Ishikawa (cell line): ENCODE measurements around the gene OR11G2.

Experiments
- CEBPB ChIP-seq: IDR thresholded peaks from 2 replicates; pipeline ENCODE4 v1.6.1; 2012
- CREB1 ChIP-seq: IDR thresholded peaks from 2 replicates; pipeline ENCODE4 v1.6.1; 2012; ENCODE audit warnings: low read depth
- EGR1 ChIP-seq: IDR thresholded peaks from 2 replicates; pipeline ENCODE4 v1.6.1; 2012
- EP300 ChIP-seq: IDR thresholded peaks from 2 replicates; pipeline ENCODE4 v1.6.1; 2012; ENCODE audit warnings: borderline replicate concordance
- FOXM1 ChIP-seq: IDR thresholded peaks from 2 replicates; pipeline ENCODE4 v1.6.1; 2012; ENCODE audit warnings: low read depth, borderline replicate concordance
- NFIC ChIP-seq: IDR thresholded peaks from 2 replicates; pipeline ENCODE4 v1.6.1; 2012
- RAD21 ChIP-seq: IDR thresholded peaks from 2 replicates; pipeline ENCODE4 v1.6.1; 2012; ENCODE audit warnings: low read depth
- TAF1 ChIP-seq: IDR thresholded peaks from 2 replicates; pipeline ENCODE4 v1.6.1; 2012; ENCODE audit warnings: low read depth, mild to moderate bottlenecking
- TCF12 ChIP-seq: IDR thresholded peaks from 2 replicates; pipeline ENCODE4 v1.6.1; 2012; ENCODE audit warnings: low read depth
- TEAD4 ChIP-seq: IDR thresholded peaks from 2 replicates; pipeline ENCODE4 v1.6.1; 2012
- YY1 ChIP-seq: IDR thresholded peaks from 2 replicates; pipeline ENCODE4 v1.6.1; 2012; ENCODE audit warnings: low read depth
- ZBTB7A ChIP-seq: IDR thresholded peaks from 2 replicates; pipeline ENCODE4 v1.6.1; 2012; ENCODE audit warnings: low read depth
- TF ChIP-seq, protein P1 (sequence below): IDR thresholded peaks from 2 replicates; pipeline ENCODE4 v1.6.1; 2012
- TF ChIP-seq, protein P2 (sequence below): IDR thresholded peaks from 2 replicates; pipeline ENCODE4 v1.6.1; 2012
- TF ChIP-seq, protein P3 (sequence below): IDR thresholded peaks from 2 replicates; pipeline ENCODE4 v1.6.1; 2012; ENCODE audit warnings: low read depth, mild to moderate bottlenecking

Gene OR11G2

DNA sequence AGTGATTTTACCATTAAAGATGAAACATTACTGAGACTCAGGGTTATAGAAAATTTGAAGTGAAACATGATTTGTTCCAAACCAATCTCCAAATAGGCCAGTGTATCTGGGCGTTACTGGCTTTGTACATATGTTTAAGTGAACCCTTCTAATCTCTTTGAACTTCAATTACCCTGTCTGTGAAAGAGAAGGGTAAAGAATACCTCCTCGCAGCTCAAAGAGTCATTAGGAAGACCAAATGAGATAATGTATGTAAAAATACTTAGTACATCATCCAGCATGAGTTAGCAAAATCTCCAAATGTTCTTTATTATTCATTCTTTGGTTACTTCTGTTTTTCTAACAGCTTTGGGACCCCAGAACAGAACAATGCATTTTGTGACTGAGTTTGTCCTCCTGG, 32.7 kb downstream of the OR11G2 start, which contains the start of gene OR11H6:
TSS of gene OR11H6 (plus strand) at position 301 of the 400 bp plus-strand sequence. CDS start at position 301, 0 bp downstream.
- TF ChIP-seq, protein P1, sequence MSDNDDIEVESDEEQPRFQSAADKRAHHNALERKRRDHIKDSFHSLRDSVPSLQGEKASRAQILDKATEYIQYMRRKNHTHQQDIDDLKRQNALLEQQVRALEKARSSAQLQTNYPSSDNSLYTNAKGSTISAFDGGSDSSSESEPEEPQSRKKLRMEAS, result no peak
- no peak for TF ChIP-seq TAF1
- no peak for TF ChIP-seq ZBTB7A
- no peak for TF ChIP-seq EP300
- TF ChIP-seq NFIC, result no peak
- no peak for TF ChIP-seq CREB1
- TF ChIP-seq TCF12, result no peak
- no peak for TF ChIP-seq TEAD4
- no peak for TF ChIP-seq EGR1
- TF ChIP-seq FOXM1, result no peak
- TF ChIP-seq CEBPB, result no peak
- no peak for TF ChIP-seq RAD21
- TF ChIP-seq, protein P2, sequence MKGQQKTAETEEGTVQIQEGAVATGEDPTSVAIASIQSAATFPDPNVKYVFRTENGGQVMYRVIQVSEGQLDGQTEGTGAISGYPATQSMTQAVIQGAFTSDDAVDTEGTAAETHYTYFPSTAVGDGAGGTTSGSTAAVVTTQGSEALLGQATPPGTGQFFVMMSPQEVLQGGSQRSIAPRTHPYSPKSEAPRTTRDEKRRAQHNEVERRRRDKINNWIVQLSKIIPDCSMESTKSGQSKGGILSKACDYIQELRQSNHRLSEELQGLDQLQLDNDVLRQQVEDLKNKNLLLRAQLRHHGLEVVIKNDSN, result no peak
- TF ChIP-seq, protein P3, sequence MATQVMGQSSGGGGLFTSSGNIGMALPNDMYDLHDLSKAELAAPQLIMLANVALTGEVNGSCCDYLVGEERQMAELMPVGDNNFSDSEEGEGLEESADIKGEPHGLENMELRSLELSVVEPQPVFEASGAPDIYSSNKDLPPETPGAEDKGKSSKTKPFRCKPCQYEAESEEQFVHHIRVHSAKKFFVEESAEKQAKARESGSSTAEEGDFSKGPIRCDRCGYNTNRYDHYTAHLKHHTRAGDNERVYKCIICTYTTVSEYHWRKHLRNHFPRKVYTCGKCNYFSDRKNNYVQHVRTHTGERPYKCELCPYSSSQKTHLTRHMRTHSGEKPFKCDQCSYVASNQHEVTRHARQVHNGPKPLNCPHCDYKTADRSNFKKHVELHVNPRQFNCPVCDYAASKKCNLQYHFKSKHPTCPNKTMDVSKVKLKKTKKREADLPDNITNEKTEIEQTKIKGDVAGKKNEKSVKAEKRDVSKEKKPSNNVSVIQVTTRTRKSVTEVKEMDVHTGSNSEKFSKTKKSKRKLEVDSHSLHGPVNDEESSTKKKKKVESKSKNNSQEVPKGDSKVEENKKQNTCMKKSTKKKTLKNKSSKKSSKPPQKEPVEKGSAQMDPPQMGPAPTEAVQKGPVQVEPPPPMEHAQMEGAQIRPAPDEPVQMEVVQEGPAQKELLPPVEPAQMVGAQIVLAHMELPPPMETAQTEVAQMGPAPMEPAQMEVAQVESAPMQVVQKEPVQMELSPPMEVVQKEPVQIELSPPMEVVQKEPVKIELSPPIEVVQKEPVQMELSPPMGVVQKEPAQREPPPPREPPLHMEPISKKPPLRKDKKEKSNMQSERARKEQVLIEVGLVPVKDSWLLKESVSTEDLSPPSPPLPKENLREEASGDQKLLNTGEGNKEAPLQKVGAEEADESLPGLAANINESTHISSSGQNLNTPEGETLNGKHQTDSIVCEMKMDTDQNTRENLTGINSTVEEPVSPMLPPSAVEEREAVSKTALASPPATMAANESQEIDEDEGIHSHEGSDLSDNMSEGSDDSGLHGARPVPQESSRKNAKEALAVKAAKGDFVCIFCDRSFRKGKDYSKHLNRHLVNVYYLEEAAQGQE, result no peak
- no peak for TF ChIP-seq YY1

DNA sequence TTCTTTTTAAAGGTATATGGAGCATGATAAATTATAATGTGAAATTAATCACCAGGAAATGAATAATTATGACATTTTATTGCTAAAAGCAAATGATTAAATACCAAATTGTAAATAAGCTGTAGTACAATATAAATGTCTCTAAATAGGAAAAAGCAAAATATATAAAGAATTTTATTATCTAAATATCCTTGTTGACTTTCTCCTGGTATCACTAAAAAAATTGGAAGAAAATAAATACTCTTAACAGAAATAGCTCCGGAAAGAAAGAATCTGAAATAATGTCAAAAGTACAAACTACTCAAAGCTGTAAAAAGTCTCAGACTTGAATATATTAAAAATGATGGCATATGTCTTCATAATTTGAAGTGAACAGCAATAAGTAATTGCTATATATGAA, 38.0 kb downstream of the OR11G2 start, which contains the start of gene OR11H7:
TSS of gene OR11H7 (plus strand) at position 301 of the 400 bp plus-strand sequence.
- TF ChIP-seq CREB1, result no peak
- TF ChIP-seq, protein P1, result no peak
- TF ChIP-seq EGR1, result no peak
- no peak for TF ChIP-seq EP300

DNA sequence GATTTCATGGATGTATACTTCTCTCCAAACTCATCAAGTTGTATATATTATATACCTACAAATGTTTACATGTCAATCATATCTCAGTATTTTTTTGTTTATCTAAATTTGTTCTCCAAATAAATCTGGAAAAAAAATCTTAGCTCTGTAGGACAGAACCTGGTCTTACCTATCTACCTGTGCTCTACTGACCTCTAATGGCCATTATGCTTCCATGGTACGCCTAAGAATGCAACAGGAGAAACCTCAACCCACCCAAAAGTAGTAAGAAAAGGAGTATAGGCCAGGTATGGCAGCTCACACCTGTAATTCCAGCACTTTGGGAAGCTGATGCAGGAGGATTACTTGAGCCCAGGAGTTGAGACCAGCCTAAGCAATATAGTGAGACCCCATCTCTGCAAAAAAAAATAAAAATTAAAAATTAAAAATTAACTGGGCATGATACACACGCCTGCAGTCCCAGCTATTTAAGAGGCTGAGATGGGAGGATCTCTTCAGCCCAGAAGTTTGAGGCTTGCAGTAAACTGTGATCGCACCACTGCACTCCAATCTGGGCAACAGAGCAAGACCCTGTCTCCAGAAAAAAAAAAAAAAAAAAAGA, 57.0 kb downstream of the OR11G2 start:
- TF ChIP-seq CREB1, result no peak
- TF ChIP-seq TEAD4, result peak; percentile 31; the same call in 1 of the 2 replicates
- TF ChIP-seq RAD21, result peak; percentile 62
- TF ChIP-seq NFIC, result no peak
